Endothelial cell of umbilical vein (primary cell): Measurements from ENCODE around the gene PITPNM3. TPM values are rescaled to one million over a fixed set of nuclear protein-coding genes. Genes with fewer than 3 reads are reported as not detected.
"Not testable (repeated sequence)": the region's sequence is repeated elsewhere in the genome, so short reads cannot be mapped to it uniquely, and the experiment has no call there.

ENCODE experiments used
- BruUV-seq: library from RNA; stranded (reverse); fragments of 400-500 nt; replicated peaks from 2 replicates; lab custom pipeline; 2021; lab: Mats Ljungman, UMichigan
- CTCF ChIA-PET: fragments of 300-600, 350-600 bp; sonication (Branson Sonifier 250); formaldehyde crosslinking; loops from one replicate; lab custom pipeline; 2021; ENCODE audit warnings: antibody characterized with exemption, inconsistent platforms; lab: Charles Lee
- POLR2A ChIA-PET: fragments of 300-600, 350-600 bp; sonication (Branson Sonifier 250); formaldehyde crosslinking; loops from one replicate; lab custom pipeline; 2021; ENCODE audit warnings: antibody characterized with exemption, inconsistent platforms; lab: Charles Lee
- DNase-seq: peaks from one replicate; pipeline ENCODE4 v3.0.0-alpha.2; 2011; ENCODE audit warnings: low read depth, low spot score
- FAIRE-seq: peaks from 2 replicates; lab custom pipeline; 2011; peaks lifted over from hg19 to GRCh38; lab: Jason Lieb, UNC
- H2AFZ ChIP-seq: 2 replicates; pipeline ENCODE4 v1.6.0; 2012; ENCODE audit warnings: low read depth, low read length, control low read depth, inconsistent platforms
- H3K27ac ChIP-seq: 2 replicates; pipeline ENCODE4 v1.5.1; 2011; ENCODE audit warnings: low read depth, mild to moderate bottlenecking, control low read depth, low read length, moderate library complexity; ENCODE audit not compliant: insufficient read depth
- H3K27me3 ChIP-seq, 2 experiments: 2 replicates each; pipeline versions ENCODE4 v1.6.0 to v1.6.1; 2011; ENCODE audit warnings: low read length in 2 of 2, mixed read lengths in 1 of 2; ENCODE audit not compliant: control insufficient read depth in 2 of 2, insufficient read depth in 2 of 2
- H3K36me3 ChIP-seq, 2 experiments: 2 replicates in 1 of 2; 3 replicates in 1 of 2; pipeline ENCODE4 v1.5.1; 2011; ENCODE audit warnings: low read length in 2 of 2, mild to moderate bottlenecking in 1 of 2, moderate library complexity in 1 of 2; ENCODE audit not compliant: control insufficient read depth in 2 of 2, insufficient read depth in 2 of 2; ENCODE audit errors: extremely low read depth in 1 of 2
- H3K4me1 ChIP-seq: 3 replicates; pipeline ENCODE4 v1.5.1; 2011; ENCODE audit warnings: mild to moderate bottlenecking, low read length; ENCODE audit not compliant: control insufficient read depth, insufficient read depth; ENCODE audit errors: extremely low read depth
- H3K4me2 ChIP-seq: 2 replicates; pipeline ENCODE4 v1.6.1; 2011; ENCODE audit warnings: low read length, control low read depth, mixed read lengths; ENCODE audit not compliant: insufficient read depth
- H3K4me3 ChIP-seq, 3 experiments: fragments of 200-600 bp in 1 of 3; sonication (generic), shearing (Covaris generic) in 1 of 3; replicated peaks in 1 of 3; 2 replicates each; pipeline ENCODE4 v1.5.1; 2011 to 2016; ENCODE audit warnings: control low read depth in 3 of 3, low read length in 3 of 3, mild to moderate bottlenecking in 2 of 3, inconsistent platforms in 1 of 3, low read depth in 1 of 3, moderate library complexity in 1 of 3; ENCODE audit not compliant: insufficient read depth in 1 of 3
- H3K79me2 ChIP-seq: 2 replicates; pipeline ENCODE4 v1.6.0; 2012; ENCODE audit warnings: low read length, inconsistent platforms; ENCODE audit not compliant: control insufficient read depth, insufficient read depth
- H3K9ac ChIP-seq: replicated peaks from 2 replicates; pipeline ENCODE3; 2011; ENCODE audit warnings: low read length, control low read depth; ENCODE audit not compliant: insufficient read depth; ENCODE audit errors: extremely low read depth
- H3K9me1 ChIP-seq: replicated peaks from 3 replicates; pipeline ENCODE4 v1.6.0; 2011; ENCODE audit warnings: mild to moderate bottlenecking, low read length; ENCODE audit not compliant: control insufficient read depth, insufficient read depth; ENCODE audit errors: extremely low read depth
- H3K9me3 ChIP-seq: replicated peaks from 2 replicates; pipeline ENCODE4 v1.5.1; 2012; ENCODE audit warnings: low read length, inconsistent platforms; ENCODE audit not compliant: control insufficient read depth, insufficient read depth
- H4K20me1 ChIP-seq: replicated peaks from 2 replicates; pipeline ENCODE3; 2011; ENCODE audit warnings: mild to moderate bottlenecking, low read length; ENCODE audit not compliant: control insufficient read depth, insufficient read depth; ENCODE audit errors: extremely low read depth
- FOS ChIP-seq: IDR thresholded peaks from 2 replicates; pipeline ENCODE4 v1.6.1; 2011; ENCODE audit warnings: mild to moderate bottlenecking, low read length, moderate library complexity, borderline replicate concordance; ENCODE audit not compliant: insufficient read depth
- GATA2 ChIP-seq: IDR thresholded peaks from 2 replicates; pipeline ENCODE4 v1.7.0; 2011; ENCODE audit warnings: low read depth, mild to moderate bottlenecking, moderate library complexity, mixed read lengths, low read length; ENCODE audit not compliant: insufficient read length, insufficient read depth
- JUN ChIP-seq: IDR thresholded peaks from 2 replicates; pipeline ENCODE4 v1.6.1; 2011; ENCODE audit warnings: borderline replicate concordance, low read depth; ENCODE audit not compliant: insufficient read length, insufficient read depth
- MYC ChIP-seq: IDR thresholded peaks from one replicate; pipeline ENCODE4 v1.6.1; 2011; ENCODE audit warnings: mild to moderate bottlenecking, low read depth, low read length
- dilution Hi-C: fragments of 300-500 bp; cut with MboI; formaldehyde crosslinking; loops from one replicate; pipeline ENCODE4 v1.15.0; 2019; ENCODE audit warnings: low sequenced_read_pairs; ENCODE audit not compliant: extremely low pct_ligation_motif_present
- intact Hi-C: fragments of 100-400 bp; cut with micrococcal nuclease; formaldehyde crosslinking; loops from one replicate; pipeline ENCODE4 v1.10.0; 2022
- polyA plus RNA-seq, 4 experiments: library from polyadenylated mRNA; depleted of rRNA in 3 of 4; stranded (reverse) in 3 of 4; unstranded in 1 of 4; fragments of >200 nt; gene quantifications; 2 replicates each; pipeline versions ENCODE4 v1.2.1 to v1.2.3, GENCODE V29; 2011 to 2012; ENCODE audit warnings: missing spikeins in 1 of 4
- total RNA-seq: library from RNA; stranded (reverse); gene quantifications from 2 replicates; pipeline ENCODE4 v1.2.3, GENCODE V29; 2021
- TF ChIP-seq, protein P1 (sequence below), 2 donors: IDR thresholded peaks; 1 replicate in 1 of 2; 2 replicates in 1 of 2; pipeline ENCODE4 v1.5.1; 2011; ENCODE audit warnings: low read length in 2 of 2, mild to moderate bottlenecking in 2 of 2, moderate library complexity in 2 of 2, control low read depth in 1 of 2, inconsistent platforms in 1 of 2, low read depth in 1 of 2; ENCODE audit not compliant: insufficient read depth in 1 of 2; ENCODE audit errors: extremely low read depth in 1 of 2

Gene PITPNM3
- total and polyA plus RNA-seq, 2 donors (not counting 3 experiments of a cell fraction or from before 2014, with no cell fraction given), result 1.0 to 1.9 TPM

DNA sequence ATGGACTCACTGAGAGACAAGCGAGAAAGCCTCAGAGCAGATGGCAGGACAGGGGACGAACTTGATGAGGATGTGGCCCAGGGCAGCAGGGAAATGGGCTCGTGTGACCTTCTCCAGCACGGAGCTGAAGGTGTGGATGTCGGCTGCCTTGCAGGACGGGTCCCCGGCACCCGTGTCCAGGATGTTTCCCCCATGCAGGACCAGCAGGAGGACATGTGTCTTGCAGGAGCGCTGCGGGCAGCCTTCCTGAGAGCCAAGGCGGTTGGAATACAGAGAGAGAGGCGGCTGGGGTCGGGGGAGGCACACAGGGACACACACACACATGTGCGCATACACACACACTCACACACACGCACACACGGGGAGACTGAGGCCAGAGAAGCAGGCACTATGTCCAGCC lies 72.8 kb downstream of the PITPNM3 start:
- ChIA-PET POLR2A (no interaction called here), CTCF (interaction anchor here (1.3 to 4.8 kb wide), 2 partner anchors 11 to 12 kb away, joined by 3 to 37 read pairs; no protein-coding TSS in a partner anchor)
- TF ChIP-seq, protein P1, sequence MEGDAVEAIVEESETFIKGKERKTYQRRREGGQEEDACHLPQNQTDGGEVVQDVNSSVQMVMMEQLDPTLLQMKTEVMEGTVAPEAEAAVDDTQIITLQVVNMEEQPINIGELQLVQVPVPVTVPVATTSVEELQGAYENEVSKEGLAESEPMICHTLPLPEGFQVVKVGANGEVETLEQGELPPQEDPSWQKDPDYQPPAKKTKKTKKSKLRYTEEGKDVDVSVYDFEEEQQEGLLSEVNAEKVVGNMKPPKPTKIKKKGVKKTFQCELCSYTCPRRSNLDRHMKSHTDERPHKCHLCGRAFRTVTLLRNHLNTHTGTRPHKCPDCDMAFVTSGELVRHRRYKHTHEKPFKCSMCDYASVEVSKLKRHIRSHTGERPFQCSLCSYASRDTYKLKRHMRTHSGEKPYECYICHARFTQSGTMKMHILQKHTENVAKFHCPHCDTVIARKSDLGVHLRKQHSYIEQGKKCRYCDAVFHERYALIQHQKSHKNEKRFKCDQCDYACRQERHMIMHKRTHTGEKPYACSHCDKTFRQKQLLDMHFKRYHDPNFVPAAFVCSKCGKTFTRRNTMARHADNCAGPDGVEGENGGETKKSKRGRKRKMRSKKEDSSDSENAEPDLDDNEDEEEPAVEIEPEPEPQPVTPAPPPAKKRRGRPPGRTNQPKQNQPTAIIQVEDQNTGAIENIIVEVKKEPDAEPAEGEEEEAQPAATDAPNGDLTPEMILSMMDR (IDR thresholded peaks at IDR 0.05; ENCODE audit: extremely low read depth in 1 of 2, insufficient read depth in 1 of 2, low read depth in 1 of 2, low read length in 2 of 2), result no peak
- TF ChIP-seq JUN (no peak), MYC (no peak), FOS (no peak), GATA2 (no peak)
- Histone ChIP-seq H4K20me1 (no peaks in the 10 kb centered on the region), H3K36me3 (no peaks in the 10 kb centered on the region), H3K79me2 (no peaks in the 10 kb centered on the region), H3K9me1 (no peaks in the 10 kb centered on the region), H3K9ac (no peak overlapping the region), H3K9me3 (no peaks in the 10 kb centered on the region), H3K27ac (no peak overlapping the region), H3K4me3 (no peak overlapping the region), H3K27me3 (no peaks in the 10 kb centered on the region), H3K4me2 (no peak overlapping the region), H3K4me1 (no peaks in the 10 kb centered on the region), H2AFZ (no peak overlapping the region)
- dilution Hi-C loops, result no loop called here
- BruUV-seq, result no TSS peak
- DNase-seq, result no peak
- intact Hi-C loops, result no loop called here
- no peak for FAIRE-seq

DNA sequence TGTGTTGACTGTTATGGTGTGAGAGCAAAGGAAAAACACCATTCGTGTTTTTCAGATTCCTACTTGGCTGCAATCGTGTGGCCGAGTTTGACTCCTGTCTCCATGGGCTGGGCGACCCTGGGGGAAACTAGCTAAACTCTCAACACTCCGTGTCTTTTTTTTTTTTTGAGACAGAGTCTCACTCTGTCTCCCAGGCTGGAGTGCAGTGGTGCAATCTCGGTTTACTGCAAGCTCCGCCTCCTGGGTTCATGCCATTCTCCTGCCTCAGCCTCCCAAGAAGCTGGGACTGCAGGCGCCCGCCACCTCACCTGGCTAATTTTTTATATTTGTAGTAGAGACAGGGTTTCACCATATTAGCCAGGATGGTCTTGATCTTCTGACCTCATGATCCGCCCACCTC lies 73.6 kb downstream of the PITPNM3 start:
- FAIRE-seq, H3K4me3 ChIP-seq, H3K9ac ChIP-seq, H3K79me2 ChIP-seq, H4K20me1 ChIP-seq, BruUV-seq, H3K4me2 ChIP-seq, H2AFZ ChIP-seq, POLR2A ChIA-PET, intact Hi-C loops, DNase-seq, H3K27ac ChIP-seq, H3K36me3 ChIP-seq, H3K9me1 ChIP-seq, H3K4me1 ChIP-seq, H3K9me3 ChIP-seq, H3K27me3 ChIP-seq, dilution Hi-C loops: not testable (repeated sequence)
- CTCF ChIA-PET, result interaction anchor here (1.3 kb wide), 2 partner anchors 8 to 13 kb away, joined by 3 to 5 read pairs; no protein-coding TSS in a partner anchor
